Common myeloid progenitor, CD34-positive (primary cell): ENCODE results near the gene SLC6A6.

Source experiments
- CTCF ChIA-PET: fragments of 350-600 bp; sonication (Branson Sonifier 250); formaldehyde crosslinking; loops from one replicate; lab custom pipeline; 2021; ENCODE audit warnings: antibody characterized with exemption; lab: Charles Lee
- POLR2A ChIA-PET: fragments of 350-600 bp; sonication (Branson Sonifier 250); formaldehyde crosslinking; loops from one replicate; lab custom pipeline; 2021; ENCODE audit warnings: antibody characterized with exemption; lab: Charles Lee
- DNase-seq, 3 donors: peaks; one replicate each; pipeline versions ENCODE4 v3.0.0 to v3.0.0-alpha.2; 2013
- H3K27ac ChIP-seq, 2 experiments: 1 replicate in 1 of 2; 2 replicates in 1 of 2; pipeline ENCODE4 v1.7.0; 2013; ENCODE audit warnings: inconsistent platforms in 2 of 2, low read length in 2 of 2, mild to moderate bottlenecking in 2 of 2, low read depth in 1 of 2, moderate library complexity in 1 of 2; ENCODE audit not compliant: severe bottlenecking in 2 of 2, insufficient read depth in 1 of 2, poor library complexity in 1 of 2
- H3K27me3 ChIP-seq, 5 experiments: replicated peaks in 2 of 5; 1 replicate in 3 of 5; 2 replicates in 2 of 5; pipeline versions ENCODE4 v1.6.1 to v1.7.0; 2013; ENCODE audit warnings: low read length in 4 of 5, mild to moderate bottlenecking in 2 of 5, moderate library complexity in 2 of 5, inconsistent platforms in 1 of 5; ENCODE audit not compliant: insufficient read depth in 5 of 5, control insufficient read depth in 4 of 5
- H3K36me3 ChIP-seq, 4 experiments: 1 replicate in 2 of 4; 2 replicates in 2 of 4; pipeline versions ENCODE4 v1.6.1 to v1.7.0; 2013; ENCODE audit warnings: low read length in 3 of 4, control low read depth in 1 of 4, mild to moderate bottlenecking in 1 of 4; ENCODE audit not compliant: control insufficient read depth in 4 of 4, insufficient read depth in 4 of 4
- H3K4me1 ChIP-seq, 4 experiments: 1 replicate in 3 of 4; 2 replicates in 1 of 4; pipeline versions ENCODE4 v1.6.1 to v1.7.1; 2013; ENCODE audit warnings: low read length in 3 of 4, mild to moderate bottlenecking in 3 of 4, control low read depth in 1 of 4, inconsistent platforms in 1 of 4, moderate library complexity in 1 of 4; ENCODE audit not compliant: control insufficient read depth in 4 of 4, insufficient read depth in 4 of 4; ENCODE audit errors: control extremely low read depth in 1 of 4
- H3K4me3 ChIP-seq, 7 experiments: 1 replicate in 4 of 7; 2 replicates in 3 of 7; pipeline versions ENCODE4 v1.5.1 to v1.7.0; 2013; ENCODE audit warnings: mild to moderate bottlenecking in 7 of 7, low read length in 6 of 7, moderate library complexity in 6 of 7, inconsistent platforms in 2 of 7, low read depth in 2 of 7, control low read depth in 1 of 7; ENCODE audit not compliant: insufficient read depth in 4 of 7, control insufficient read depth in 1 of 7; ENCODE audit errors: extremely low read depth in 1 of 7
- H3K9me3 ChIP-seq, 5 experiments: 1 replicate in 4 of 5; 2 replicates in 1 of 5; pipeline versions ENCODE4 v1.6.1 to v1.7.1; 2013; ENCODE audit warnings: low read length in 4 of 5, mild to moderate bottlenecking in 2 of 5, inconsistent platforms in 1 of 5, low read depth in 1 of 5, moderate library complexity in 1 of 5; ENCODE audit not compliant: control insufficient read depth in 4 of 5, insufficient read depth in 2 of 5; ENCODE audit errors: control extremely low read depth in 1 of 5
- WGBS: methylation state at CpG from one replicate; pipeline ENCODE4 v1.1.5; 2013; ENCODE audit not compliant: insufficient coverage; 5-methylcytosine and 5-hydroxymethylcytosine counted together

Gene SLC6A6

GRCh38 chr3:14505803-14506500 lies 103.5 kb downstream of the SLC6A6 start:
- CTCF ChIA-PET = interaction anchor here (0.8 to 1.8 kb wide), 2 partner anchors 30 to 141 kb away, joined by 4 to 5 read pairs; no protein-coding TSS in a partner anchor

GRCh38 chr3:14506626-14507304 lies 104.4 kb downstream of the SLC6A6 start:
- WGBS = 92% methylated on average over 13 of the region's 15 CpGs
- H3K36me3 ChIP-seq = no peaks in the 10 kb centered on the region
- H3K27ac ChIP-seq = no peak overlapping the region
- peaks cover 0 to 11% (median 6%) of the 10 kb centered on the region in 5 experiments for H3K9me3 ChIP-seq
- ChIA-PET POLR2A (no interaction called here), CTCF (interaction anchor here (1.3 kb wide), 2 partner anchors 28 to 99 kb away, joined by 3 read pairs; no protein-coding TSS in a partner anchor)
- no peaks in the 10 kb centered on the region for H3K27me3 ChIP-seq
- H3K4me1 ChIP-seq = no peaks in the 10 kb centered on the region
- no peak overlapping the region for H3K4me3 ChIP-seq
- DNase-seq = no peak

More at GRCh38 chr3:14505803-14506500, 103.5 kb downstream of the SLC6A6 start:
- peaks cover 0 to 17% (median 6%) of the 10 kb centered on the region in 5 experiments for H3K9me3 ChIP-seq
- H3K27ac ChIP-seq = no peak overlapping the region
- WGBS = 90% methylated on average over 13 of the region's 16 CpGs
- POLR2A ChIA-PET = no interaction called here
- DNase-seq = no peak
- H3K4me1 ChIP-seq = no peaks in the 10 kb centered on the region
- no peak overlapping the region for H3K4me3 ChIP-seq
- H3K27me3 ChIP-seq = no peaks in the 10 kb centered on the region
- H3K36me3 ChIP-seq = no peaks in the 10 kb centered on the region

GRCh38 chr3:14507305-14507741 lies 104.9 kb downstream of the SLC6A6 start:
- peak in 2 of 3 donors; percentile 22 to 53 for DNase-seq
- Histone ChIP-seq H3K4me3 (no peak overlapping the region), H3K4me1 (no peaks in the 10 kb centered on the region), H3K27ac (no peak overlapping the region), H3K9me3 (peaks cover 0 to 11% (median 4%) of the 10 kb centered on the region in 5 experiments), H3K27me3 (no peaks in the 10 kb centered on the region), H3K36me3 (no peaks in the 10 kb centered on the region)
- ChIA-PET CTCF (interaction anchor here (1.3 to 4.2 kb wide), 4 partner anchors 24 to 98 kb away, joined by 3 to 26 read pairs (median 6); no protein-coding TSS in a partner anchor), POLR2A (no interaction called here)
- WGBS = 69% methylated on average over 13 of the region's 13 CpGs

- DNase-seq = peak in 2 of 3 donors; percentile 8 to 13
- H3K9me3 ChIP-seq = peaks cover 0 to 5% (median 3%) of the 10 kb centered on the region in 5 experiments
- POLR2A ChIA-PET = no interaction called here
- H3K27me3 ChIP-seq = no peaks in the 10 kb centered on the region
- H3K36me3 ChIP-seq = no peaks in the 10 kb centered on the region
- no peak overlapping the region for H3K27ac ChIP-seq
- no peak overlapping the region for H3K4me3 ChIP-seq
- no peaks in the 10 kb centered on the region for H3K4me1 ChIP-seq
- 96% methylated on average over 4 of the region's 6 CpGs for WGBS
- CTCF ChIA-PET = interaction anchor here (1.0 to 4.7 kb wide), 9 partner anchors 9 to 98 kb away, joined by 3 to 26 read pairs (median 5); no protein-coding TSS in a partner anchor
These were observed 105.5 kb downstream of the SLC6A6 start for GRCh38 chr3:14507757-14508504.

- ChIA-PET POLR2A (no interaction called here), CTCF (interaction anchor here (1.0 to 4.7 kb wide), 8 partner anchors 10 to 51 kb away, joined by 3 to 26 read pairs (median 7); no protein-coding TSS in a partner anchor)
- no peak for DNase-seq
- H3K27me3 ChIP-seq = no peaks in the 10 kb centered on the region
- H3K4me3 ChIP-seq = no peak overlapping the region
- no peaks in the 10 kb centered on the region for H3K4me1 ChIP-seq
- H3K9me3 ChIP-seq = no peaks in the 10 kb centered on the region
- 55% methylated on average over 2 of the region's 3 CpGs for WGBS
- no peak overlapping the region for H3K27ac ChIP-seq
- no peaks in the 10 kb centered on the region for H3K36me3 ChIP-seq
These were observed 106.1 kb downstream of the SLC6A6 start for GRCh38 chr3:14508505-14508819.

- DNase-seq = peak; percentile 33 to 59 (median 41)
- ChIA-PET POLR2A (no interaction called here), CTCF (interaction anchor here (0.7 to 4.7 kb wide), 9 partner anchors 10 to 138 kb away, joined by 3 to 26 read pairs (median 5); no protein-coding TSS in a partner anchor)
- Histone ChIP-seq H3K9me3 (no peaks in the 10 kb centered on the region), H3K4me1 (no peaks in the 10 kb centered on the region), H3K27me3 (no peaks in the 10 kb centered on the region), H3K27ac (no peak overlapping the region), H3K36me3 (no peaks in the 10 kb centered on the region), H3K4me3 (no peak overlapping the region)
- 37% methylated on average over 18 of the region's 22 CpGs for WGBS
These were observed 106.8 kb downstream of the SLC6A6 start for GRCh38 chr3:14508966-14509795.
